ENCODE measurements around the gene ADCY9. TPM values are rescaled to one million over a fixed set of nuclear protein-coding genes. Genes with fewer than 3 reads are reported as not detected.
A peak's percentile ranks its signal among the peaks of the same experiment; 100 is the strongest.
"Not testable (repeated sequence)": the region's sequence is repeated elsewhere in the genome, so short reads cannot be mapped to it uniquely, and the experiment has no call there.

Gene ADCY9
- total RNA-seq, 1 experiment from 2014 or later, result 10.5 TPM

DNA sequence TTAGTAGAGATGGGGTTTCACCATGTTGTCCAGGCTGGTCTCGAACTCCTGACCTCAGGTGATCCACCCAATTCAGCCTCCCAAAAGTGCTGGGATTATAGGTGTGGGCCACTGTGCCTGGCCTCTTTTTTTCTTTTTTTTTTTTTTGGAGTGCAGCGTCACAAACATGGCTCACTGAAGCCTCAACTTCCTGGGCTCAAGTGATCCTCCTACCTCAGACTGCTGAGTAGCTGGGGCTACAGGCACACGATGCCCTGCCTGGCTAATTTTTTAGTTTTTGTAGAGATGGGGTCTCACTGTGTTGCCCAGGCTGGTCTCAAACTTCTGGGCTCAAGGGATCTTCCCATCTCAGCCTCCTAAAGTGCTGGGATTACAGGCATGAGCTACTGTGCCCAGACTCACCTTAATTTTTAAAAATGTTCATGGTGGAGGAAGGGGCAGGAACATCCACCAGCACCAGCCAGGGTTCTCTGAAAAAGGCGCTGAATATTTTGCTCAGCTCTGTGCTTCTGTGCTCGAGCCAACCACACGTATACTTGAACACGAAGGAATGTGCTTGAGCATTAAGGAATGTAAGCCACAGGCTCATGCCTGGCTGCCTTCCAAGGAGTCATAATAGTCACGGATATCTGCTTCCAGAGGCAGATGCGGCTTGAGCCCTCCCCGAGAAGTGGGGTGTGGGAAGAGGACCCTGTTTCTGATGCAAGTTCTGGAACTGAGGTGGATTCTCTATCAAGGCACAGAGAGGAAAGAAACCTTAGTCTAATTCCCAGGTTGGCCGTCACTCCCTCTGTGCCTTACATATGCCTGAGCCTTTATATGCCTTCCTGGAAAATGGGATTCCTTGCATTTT is 170.3 kb downstream of the ADCY9 start:
- POLR2A ChIA-PET (ENCODE audit: unreplicated experiment), result interaction anchor here (0.7 kb wide), 3 partner anchors 24 to 789 kb away, joined by 3 to 7 read pairs (median 4); no protein-coding TSS in a partner anchor
- peak; percentile 84 to 86 for DNase-seq
- Histone ChIP-seq H3K4me1 (replicated peaks; ENCODE audit: insufficient read depth) (0 out of 2 replicates have a peak, but pooled peaks cover 4% of the 10 kb centered on the region), H3K36me3 (ENCODE audit: low read depth) (no peaks in the 10 kb centered on the region), H3K4me3 (no peak overlapping the region), H3K27ac (no peak overlapping the region), H3K9me2 (ENCODE audit: insufficient read depth) (no peaks in the 10 kb centered on the region), H3K4me2 (peak overlapping the region; percentile 2; the same call in 1 of the 2 replicates), H3K79me2 (ENCODE audit: low read depth) (no peaks in the 10 kb centered on the region), H3K27me3 (ENCODE audit: insufficient read depth, low read depth) (no peaks in the 10 kb centered on the region), H4K20me1 (ENCODE audit: insufficient read depth) (no peaks in the 10 kb centered on the region), H3K9me3 (ENCODE audit: insufficient read depth, low read depth) (no peaks in the 10 kb centered on the region), H2AFZ (no peak overlapping the region), H3F3A (ENCODE audit: insufficient read depth, low read depth) (no peaks in the 10 kb centered on the region)
- CTCF ChIA-PET, result interaction anchor here (0.6 to 0.8 kb wide), 4 partner anchors 25 to 1268 kb away, joined by 4 to 9 read pairs (median 8); partner anchors contain the start of gene ZSCAN10
- intact Hi-C loops (cut with micrococcal nuclease; ENCODE audit: unreplicated experiment), result no loop called here
- TF ChIP-seq, protein P1, sequence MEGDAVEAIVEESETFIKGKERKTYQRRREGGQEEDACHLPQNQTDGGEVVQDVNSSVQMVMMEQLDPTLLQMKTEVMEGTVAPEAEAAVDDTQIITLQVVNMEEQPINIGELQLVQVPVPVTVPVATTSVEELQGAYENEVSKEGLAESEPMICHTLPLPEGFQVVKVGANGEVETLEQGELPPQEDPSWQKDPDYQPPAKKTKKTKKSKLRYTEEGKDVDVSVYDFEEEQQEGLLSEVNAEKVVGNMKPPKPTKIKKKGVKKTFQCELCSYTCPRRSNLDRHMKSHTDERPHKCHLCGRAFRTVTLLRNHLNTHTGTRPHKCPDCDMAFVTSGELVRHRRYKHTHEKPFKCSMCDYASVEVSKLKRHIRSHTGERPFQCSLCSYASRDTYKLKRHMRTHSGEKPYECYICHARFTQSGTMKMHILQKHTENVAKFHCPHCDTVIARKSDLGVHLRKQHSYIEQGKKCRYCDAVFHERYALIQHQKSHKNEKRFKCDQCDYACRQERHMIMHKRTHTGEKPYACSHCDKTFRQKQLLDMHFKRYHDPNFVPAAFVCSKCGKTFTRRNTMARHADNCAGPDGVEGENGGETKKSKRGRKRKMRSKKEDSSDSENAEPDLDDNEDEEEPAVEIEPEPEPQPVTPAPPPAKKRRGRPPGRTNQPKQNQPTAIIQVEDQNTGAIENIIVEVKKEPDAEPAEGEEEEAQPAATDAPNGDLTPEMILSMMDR (conservative IDR thresholded peaks at IDR 0.05), result no peak
- TF ChIP-seq EZH2 (IDR thresholded peaks at IDR 0.05; ENCODE audit: low read depth), result no peak
- BruUV-seq (replicated peaks), result no TSS peak

DNA sequence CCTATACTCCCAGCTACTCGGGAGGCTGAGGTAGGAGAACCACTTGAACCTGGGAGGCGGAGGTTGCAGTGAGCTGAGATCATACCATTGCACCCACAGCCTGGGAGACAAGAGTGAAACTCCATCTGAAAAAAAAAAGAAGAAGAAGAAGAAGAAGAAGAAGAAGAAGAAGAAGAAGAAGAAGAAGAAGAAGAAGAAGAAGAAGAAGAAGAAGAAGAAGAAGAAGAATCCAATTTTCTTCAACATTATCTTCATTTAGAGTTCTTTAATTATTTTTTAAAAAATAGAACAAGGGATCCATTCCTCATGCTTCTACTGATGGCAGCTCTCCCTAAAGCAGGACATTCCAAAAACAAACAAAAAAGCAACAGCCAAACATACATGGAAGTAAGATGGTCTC is 171.8 kb downstream of the ADCY9 start:
- H3K9me3 ChIP-seq (ENCODE audit: insufficient read depth, low read depth); H3K9me2 ChIP-seq (ENCODE audit: insufficient read depth); H3K36me3 ChIP-seq (ENCODE audit: low read depth); CTCF ChIA-PET; H3K4me3 ChIP-seq; H4K20me1 ChIP-seq (ENCODE audit: insufficient read depth); DNase-seq; H3K79me2 ChIP-seq (ENCODE audit: low read depth); H3F3A ChIP-seq (ENCODE audit: insufficient read depth, low read depth); H3K4me2 ChIP-seq; H3K27me3 ChIP-seq (ENCODE audit: insufficient read depth, low read depth); intact Hi-C loops (cut with micrococcal nuclease; ENCODE audit: unreplicated experiment); BruUV-seq (replicated peaks); POLR2A ChIA-PET (ENCODE audit: unreplicated experiment); H3K27ac ChIP-seq; H3K4me1 ChIP-seq (replicated peaks; ENCODE audit: insufficient read depth); H2AFZ ChIP-seq: not testable (repeated sequence)

DNA sequence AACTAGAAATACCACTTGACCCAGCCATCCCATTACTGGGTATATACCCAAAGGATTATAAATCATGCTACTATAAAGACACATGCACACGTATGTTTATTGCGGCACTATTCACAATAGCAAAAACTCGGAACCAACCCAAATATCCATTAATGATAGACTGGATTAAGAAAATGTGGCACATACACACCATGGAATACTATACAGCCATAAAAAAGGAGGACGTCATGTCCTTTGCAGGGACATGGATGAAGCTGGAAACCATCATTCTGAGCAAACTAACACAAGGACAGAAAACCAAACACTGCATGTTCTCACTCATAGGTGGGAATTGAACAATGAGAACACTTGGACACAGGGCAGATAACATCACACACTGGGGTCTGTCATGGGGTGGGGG is 174.1 kb downstream of the ADCY9 start:
- H3K27ac ChIP-seq; H2AFZ ChIP-seq; intact Hi-C loops (cut with micrococcal nuclease; ENCODE audit: unreplicated experiment); H3K79me2 ChIP-seq (ENCODE audit: low read depth); H3K36me3 ChIP-seq (ENCODE audit: low read depth); H3K9me2 ChIP-seq (ENCODE audit: insufficient read depth); H3F3A ChIP-seq (ENCODE audit: insufficient read depth, low read depth); H3K27me3 ChIP-seq (ENCODE audit: insufficient read depth, low read depth); DNase-seq; POLR2A ChIA-PET (ENCODE audit: unreplicated experiment); H4K20me1 ChIP-seq (ENCODE audit: insufficient read depth); H3K4me1 ChIP-seq (replicated peaks; ENCODE audit: insufficient read depth); H3K4me3 ChIP-seq; BruUV-seq (replicated peaks); H3K9me3 ChIP-seq (ENCODE audit: insufficient read depth, low read depth); H3K4me2 ChIP-seq: not testable (repeated sequence)
- CTCF ChIA-PET, result interaction anchor here (0.6 to 0.9 kb wide), 2 partner anchors 38 to 145 kb away, joined by 3 to 4 read pairs; no protein-coding TSS in a partner anchor

All from PC-9 (cell line).